CD14-positive monocyte (primary cell): Measurements from ENCODE around the gene PMFBP1. TPM values are rescaled to one million over a fixed set of nuclear protein-coding genes. Genes with fewer than 3 reads are reported as not detected.

Experiments
- DNase-seq, 3 donors: peaks; one replicate each; pipeline ENCODE4 v3.0.0-alpha.2; 2011 to 2022
- H2AFZ ChIP-seq: 2 replicates; pipeline ENCODE4 v1.6.0; 2012; ENCODE audit warnings: mild to moderate bottlenecking, low read depth, low read length, inconsistent platforms; ENCODE audit not compliant: insufficient read depth, poor library complexity, severe bottlenecking
- H3K27ac ChIP-seq, 2 donors: 1 replicate in 1 of 2; 2 replicates in 1 of 2; pipeline ENCODE4 v1.5.1; 2012 to 2013; ENCODE audit warnings: low read length in 2 of 2, control low read depth in 1 of 2, inconsistent platforms in 1 of 2, low read depth in 1 of 2, mild to moderate bottlenecking in 1 of 2
- H3K27me3 ChIP-seq, 2 donors: one replicate each; pipeline versions ENCODE4 v1.6.0 to v1.6.1; 2011 to 2013; ENCODE audit warnings: low read length in 2 of 2; ENCODE audit not compliant: control insufficient read depth in 2 of 2, insufficient read depth in 2 of 2
- H3K36me3 ChIP-seq, 2 donors: replicated peaks in 1 of 2; 1 replicate in 1 of 2; 2 replicates in 1 of 2; pipeline versions ENCODE4 v1.5.1 to v1.6.1; 2012 to 2013; ENCODE audit warnings: low read length in 2 of 2, control low read depth in 1 of 2, inconsistent platforms in 1 of 2, mild to moderate bottlenecking in 1 of 2; ENCODE audit not compliant: insufficient read depth in 2 of 2, control insufficient read depth in 1 of 2
- H3K4me1 ChIP-seq, 2 donors: 1 replicate in 1 of 2; 2 replicates in 1 of 2; pipeline versions ENCODE4 v1.5.1 to v1.6.1; 2012 to 2013; ENCODE audit warnings: low read length in 2 of 2, control low read depth in 1 of 2, inconsistent platforms in 1 of 2, mild to moderate bottlenecking in 1 of 2, moderate library complexity in 1 of 2; ENCODE audit not compliant: insufficient read depth in 2 of 2, control insufficient read depth in 1 of 2
- H3K4me2 ChIP-seq: replicated peaks from 2 replicates; pipeline ENCODE3; 2012; ENCODE audit warnings: low read length, moderate library complexity, mild to moderate bottlenecking; ENCODE audit not compliant: poor library complexity, severe bottlenecking; ENCODE audit errors: extremely low read depth
- H3K4me3 ChIP-seq, 3 experiments: fragments of 200-600 bp in 1 of 3; sonication (generic) in 1 of 3; replicated peaks in 1 of 3; 1 replicate in 2 of 3; 2 replicates in 1 of 3; pipeline ENCODE4 v1.5.1; 2011 to 2013; ENCODE audit warnings: low read length in 3 of 3, mild to moderate bottlenecking in 3 of 3, control low read depth in 2 of 3, low read depth in 2 of 3, inconsistent platforms in 1 of 3, moderate library complexity in 1 of 3
- H3K79me2 ChIP-seq: 2 replicates; pipeline ENCODE4 v1.6.0; 2012; ENCODE audit warnings: mild to moderate bottlenecking, control low read depth, inconsistent platforms, low read length, moderate library complexity; ENCODE audit not compliant: insufficient read depth
- H3K9ac ChIP-seq: 2 replicates; pipeline ENCODE4 v1.6.0; 2017; ENCODE audit warnings: low read length, mild to moderate bottlenecking; ENCODE audit not compliant: insufficient read depth, poor library complexity, severe bottlenecking
- H3K9me3 ChIP-seq, 2 donors: replicated peaks in 1 of 2; 1 replicate in 1 of 2; 2 replicates in 1 of 2; pipeline versions ENCODE4 v1.5.1 to v1.6.1; 2012 to 2013; ENCODE audit warnings: low read length in 2 of 2, control low read depth in 1 of 2; ENCODE audit not compliant: control insufficient read depth in 1 of 2, insufficient read depth in 1 of 2
- H4K20me1 ChIP-seq: 2 replicates; pipeline ENCODE4 v1.6.0; 2012; ENCODE audit warnings: mild to moderate bottlenecking, low read length, control low read depth, moderate library complexity; ENCODE audit not compliant: insufficient read depth
- H3K27ac Mint-ChIP-seq, 7 donors: one replicate each; pipeline ENCODE4 v1.8.0; 2020; ENCODE audit warnings: mild to moderate bottlenecking in 7 of 7, mixed read lengths in 7 of 7, moderate library complexity in 6 of 7, inconsistent platforms in 2 of 7
- H3K27me3 Mint-ChIP-seq, 3 donors: one replicate each; pipeline ENCODE4 v1.8.0; 2021 to 2022; ENCODE audit warnings: low read depth in 3 of 3, mild to moderate bottlenecking in 3 of 3, mixed read lengths in 3 of 3, moderate library complexity in 3 of 3, inconsistent platforms in 1 of 3
- H3K36me3 Mint-ChIP-seq, 2 donors: one replicate each; pipeline ENCODE4 v1.8.0; 2020; ENCODE audit warnings: mixed read lengths in 2 of 2, inconsistent platforms in 1 of 2, mild to moderate bottlenecking in 1 of 2
- H3K4me1 Mint-ChIP-seq: one replicate; pipeline ENCODE4 v1.8.0; 2020; ENCODE audit warnings: mild to moderate bottlenecking, mixed read lengths
- H3K4me3 Mint-ChIP-seq, 2 donors: one replicate each; pipeline ENCODE4 v1.8.0; 2020; ENCODE audit warnings: mild to moderate bottlenecking in 2 of 2, mixed read lengths in 2 of 2, moderate library complexity in 1 of 2
- H3K9me3 Mint-ChIP-seq, 7 donors: one replicate each; pipeline ENCODE4 v1.8.0; 2020 to 2022; ENCODE audit warnings: mixed read lengths in 7 of 7, mild to moderate bottlenecking in 6 of 7, moderate library complexity in 6 of 7, inconsistent platforms in 2 of 7
- WGBS: methylation state at CpG from one replicate; pipeline ENCODE4 v1.1.5; 2013; ENCODE audit warnings: missing lambda C conversion rate; ENCODE audit not compliant: insufficient coverage; 5-methylcytosine and 5-hydroxymethylcytosine counted together
- intact Hi-C, 2 donors: fragments of 100-400 bp; cut with micrococcal nuclease; formaldehyde crosslinking; loops; one replicate each; pipeline versions ENCODE4 v1.15.0 to v1.15.1; 2023
- polyA plus RNA-seq, 3 donors: library from polyadenylated mRNA; depleted of rRNA in 1 of 3; unstranded in 2 of 3; stranded (reverse) in 1 of 3; fragments of 300-500 nt in 2 of 3; fragments of >200 nt in 1 of 3; fragmentation: Illumina TruSeq in 2 of 3; gene quantifications; 1 replicate in 2 of 3; 2 replicates in 1 of 3; pipeline ENCODE4 v1.2.3, GENCODE V29; 2012 to 2021
- TF ChIP-seq, protein P1 (sequence below): fragments of 200-600 bp; IDR thresholded peaks from one replicate; pipeline ENCODE4 v1.8.0; 2022; ENCODE audit warnings: antibody characterized with exemption, mild to moderate bottlenecking

PMFBP1 gene
- polyA plus RNA-seq, 3 donors, result 0.15 to 0.87 (median 0.18) TPM

GRCh38 chr16:72125635-72126428, 46.1 kb downstream of the PMFBP1 start:
- Histone ChIP-seq H3K36me3 (peaks cover 0 to 6% of the 10 kb centered on the region in 2 donors), H3K9ac (no peak overlapping the region), H3K9me3 (no peaks in the 10 kb centered on the region), H3K27me3 (no peaks in the 10 kb centered on the region), H4K20me1 (no peaks in the 10 kb centered on the region), H3K79me2 (no peaks in the 10 kb centered on the region), H3K27ac (peak overlapping the region; percentile 39 to 72), H3K4me3 (peak overlapping the region in 1 of 3 experiments; percentile 34), H2AFZ (peak overlapping the region; percentile 79), H3K4me1 (peaks cover 17 to 23% of the 10 kb centered on the region in 2 donors), H3K4me2 (peak overlapping the region; percentile 53)
- TF ChIP-seq, protein P1, sequence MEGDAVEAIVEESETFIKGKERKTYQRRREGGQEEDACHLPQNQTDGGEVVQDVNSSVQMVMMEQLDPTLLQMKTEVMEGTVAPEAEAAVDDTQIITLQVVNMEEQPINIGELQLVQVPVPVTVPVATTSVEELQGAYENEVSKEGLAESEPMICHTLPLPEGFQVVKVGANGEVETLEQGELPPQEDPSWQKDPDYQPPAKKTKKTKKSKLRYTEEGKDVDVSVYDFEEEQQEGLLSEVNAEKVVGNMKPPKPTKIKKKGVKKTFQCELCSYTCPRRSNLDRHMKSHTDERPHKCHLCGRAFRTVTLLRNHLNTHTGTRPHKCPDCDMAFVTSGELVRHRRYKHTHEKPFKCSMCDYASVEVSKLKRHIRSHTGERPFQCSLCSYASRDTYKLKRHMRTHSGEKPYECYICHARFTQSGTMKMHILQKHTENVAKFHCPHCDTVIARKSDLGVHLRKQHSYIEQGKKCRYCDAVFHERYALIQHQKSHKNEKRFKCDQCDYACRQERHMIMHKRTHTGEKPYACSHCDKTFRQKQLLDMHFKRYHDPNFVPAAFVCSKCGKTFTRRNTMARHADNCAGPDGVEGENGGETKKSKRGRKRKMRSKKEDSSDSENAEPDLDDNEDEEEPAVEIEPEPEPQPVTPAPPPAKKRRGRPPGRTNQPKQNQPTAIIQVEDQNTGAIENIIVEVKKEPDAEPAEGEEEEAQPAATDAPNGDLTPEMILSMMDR, result no peak
- DNase-seq, result peak in 2 of 3 donors; percentile 10 to 28
- peaks cover 0 to 2% (median 0%) of the 10 kb centered on the region in 3 donors for H3K27me3 Mint-ChIP-seq
- peak overlapping the region; percentile 70 to 93 (median 86) for H3K27ac Mint-ChIP-seq
- intact Hi-C loops, result loop anchor here (2.0 to 10.0 kb wide), 4 partner anchors 109 to 339 kb away; no protein-coding TSS in a partner anchor
- H3K9me3 Mint-ChIP-seq, result peaks cover 0 to 2% (median 0%) of the 10 kb centered on the region in 7 donors
- peaks cover 6 to 13% of the 10 kb centered on the region in 2 donors for H3K36me3 Mint-ChIP-seq
- H3K4me1 Mint-ChIP-seq, result peaks cover 24% of the 10 kb centered on the region
- peak overlapping the region; percentile 60 to 77 for H3K4me3 Mint-ChIP-seq
- 50% methylated on average over 8 of the region's 9 CpGs for WGBS

DNA sequence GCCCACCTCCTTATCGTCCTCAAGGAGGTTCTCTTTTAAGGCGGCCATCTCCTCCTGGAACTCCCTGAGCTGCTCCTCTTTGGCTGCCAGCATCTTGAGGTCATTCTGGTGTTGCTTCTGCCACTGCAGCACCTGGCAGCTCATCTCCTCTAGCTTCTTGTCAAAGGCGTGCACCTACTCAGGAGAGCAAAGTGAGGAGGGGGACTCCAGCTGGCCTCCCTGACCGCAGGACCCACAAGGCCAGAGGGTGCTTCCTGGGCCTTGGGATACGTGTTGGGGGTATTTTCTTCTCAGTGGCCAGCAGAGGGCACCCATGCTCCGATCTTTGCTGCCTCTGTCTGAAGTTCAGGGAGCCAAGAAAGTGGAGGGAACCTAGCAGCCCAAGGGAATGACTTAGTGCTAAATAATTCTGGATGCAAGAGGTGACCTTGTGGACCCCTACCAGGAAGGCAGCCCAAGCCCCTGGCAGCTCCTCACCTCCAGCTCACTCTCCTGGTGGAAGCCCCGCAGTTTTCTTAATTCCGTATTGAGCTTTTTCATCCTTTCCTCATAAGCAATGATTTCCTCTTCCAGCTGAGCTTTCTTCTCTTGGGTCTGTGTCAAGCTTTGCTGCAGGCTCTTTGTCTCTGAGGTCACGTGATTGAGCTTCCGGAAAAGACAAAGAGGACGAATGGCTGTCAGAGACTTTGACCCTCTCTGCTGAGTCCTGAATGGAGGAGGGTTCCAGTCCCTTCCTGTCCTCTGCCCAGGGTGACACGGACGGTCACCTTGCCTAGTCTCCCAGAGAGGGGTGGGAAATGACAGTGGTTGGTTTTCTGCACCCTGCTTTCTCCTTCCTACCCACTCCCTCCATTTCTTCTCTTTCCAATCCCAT, 47.0 kb downstream of the PMFBP1 start:
- Histone ChIP-seq H3K4me1 (peaks cover 17 to 23% of the 10 kb centered on the region in 2 donors), H3K4me2 (peak overlapping the region; percentile 53), H3K4me3 (peak overlapping the region in 1 of 3 experiments; percentile 34), H3K27ac (peak overlapping the region; percentile 39 to 72), H4K20me1 (no peaks in the 10 kb centered on the region), H3K36me3 (peaks cover 0 to 6% of the 10 kb centered on the region in 2 donors), H3K9ac (no peak overlapping the region), H3K9me3 (no peaks in the 10 kb centered on the region), H2AFZ (peak overlapping the region; percentile 79), H3K27me3 (no peaks in the 10 kb centered on the region), H3K79me2 (no peaks in the 10 kb centered on the region)
- intact Hi-C loops, result loop anchor here (2.0 to 10.0 kb wide), 4 partner anchors 110 to 340 kb away; no protein-coding TSS in a partner anchor
- DNase-seq, result peak; percentile 72 to 80 (median 75)
- WGBS, result 48% methylated on average over 10 of the region's 13 CpGs
- peaks cover 0 to 2% (median 0%) of the 10 kb centered on the region in 7 donors for H3K9me3 Mint-ChIP-seq
- TF ChIP-seq, protein P1, result peak; percentile 88
- H3K27ac Mint-ChIP-seq, result peak overlapping the region; percentile 70 to 93 (median 86)
- peak overlapping the region; percentile 60 to 77 for H3K4me3 Mint-ChIP-seq
- peaks cover 24% of the 10 kb centered on the region for H3K4me1 Mint-ChIP-seq
- H3K36me3 Mint-ChIP-seq, result peaks cover 6 to 13% of the 10 kb centered on the region in 2 donors
- peaks cover 0 to 2% (median 0%) of the 10 kb centered on the region in 3 donors for H3K27me3 Mint-ChIP-seq
